HL-60/S4 treated with phorbol 12-myristate 13-acetate at 8.2 ng/mL for 4 days and 3 days (cell line): ENCODE results near the gene MCM5.
"Not testable (repeated sequence)": the region's sequence is repeated elsewhere in the genome, so short reads cannot be mapped to it uniquely, and the experiment has no call there.

Experiments
- in situ Hi-C: fragments of 300-500 bp; cut with MboI; formaldehyde crosslinking; loops from 2 replicates; pipeline ENCODE4 v1.15.0; 2022; ENCODE audit warnings: low sequenced_read_pairs

MCM5 gene

GRCh38 chr22:35467681-35468434, 67.9 kb downstream of the MCM5 start:
- in situ Hi-C loops, result no loop called here

GRCh38 chr22:35470903-35471321, 71.0 kb downstream of the MCM5 start:
- in situ Hi-C loops, result no loop called here

DNA sequence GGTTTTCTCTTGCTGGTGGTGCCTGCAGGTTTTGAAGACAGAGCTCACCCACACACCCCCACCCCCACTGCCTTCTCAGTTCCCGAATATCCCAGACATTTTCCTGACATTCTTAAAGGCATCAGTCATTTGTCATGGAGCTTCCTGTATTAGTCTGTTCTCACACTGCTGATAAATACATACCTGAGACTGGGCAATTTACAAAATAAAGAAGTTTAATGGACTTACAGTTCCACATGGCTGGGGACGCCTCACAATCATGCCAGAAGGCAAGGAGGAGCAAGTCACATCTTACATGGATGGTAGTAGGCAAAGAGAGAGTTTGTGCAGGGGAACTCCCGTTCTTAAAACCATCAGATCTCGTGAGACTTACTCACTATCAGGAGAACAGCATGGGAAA, 71.6 kb downstream of the MCM5 start:
- in situ Hi-C loops, result not testable (repeated sequence)

DNA sequence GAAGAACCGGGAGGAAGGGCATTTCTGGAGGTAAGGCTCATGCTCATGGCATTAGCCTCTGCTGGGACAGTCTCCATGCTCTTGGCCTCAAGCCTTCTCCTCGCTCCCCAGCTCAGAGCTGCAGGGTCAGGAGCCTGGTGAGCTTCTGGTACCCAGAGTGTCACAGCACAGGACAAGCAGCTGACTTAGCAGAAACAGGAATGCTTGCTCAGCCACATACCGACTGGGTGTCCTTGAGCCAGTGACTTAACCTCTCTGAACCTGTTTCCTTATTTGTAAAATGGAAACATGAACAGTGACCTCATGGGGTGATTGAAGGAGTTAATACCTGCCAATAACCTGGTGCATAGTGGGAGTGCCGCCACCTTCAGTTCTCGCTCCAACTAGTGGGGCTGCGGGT, 72.5 kb downstream of the MCM5 start:
- in situ Hi-C loops, result no loop called here

GRCh38 chr22:35473971-35474370, 74.0 kb downstream of the MCM5 start:
- in situ Hi-C loops, result no loop called here
